OCI-LY7 (cell line): ENCODE results near the gene RASAL2. TPM values are rescaled to one million over a fixed set of nuclear protein-coding genes. Genes with fewer than 3 reads are reported as not detected.

Experiments used
- BruUV-seq: library from RNA; stranded (reverse); fragments of 400-500 nt; replicated peaks from 2 replicates; lab custom pipeline; 2021; lab: Mats Ljungman, UMichigan
- CTCF ChIA-PET: fragments of 300-600 bp; sonication (Branson Sonifier 250); formaldehyde crosslinking; loops from one replicate; lab custom pipeline; 2022; ENCODE audit warnings: antibody characterized with exemption; ENCODE audit not compliant: unreplicated experiment; lab: Charles Lee
- POLR2A ChIA-PET: fragments of 300-600 bp; sonication (Branson Sonifier 250); formaldehyde crosslinking; loops from one replicate; lab custom pipeline; 2022; ENCODE audit warnings: antibody characterized with exemption; lab: Charles Lee
- DNase-seq: peaks from one replicate; pipeline ENCODE4 v3.0.0-alpha.2; 2015; ENCODE audit warnings: low spot score
- H2AFZ ChIP-seq: fragments of 200-600 bp; sonication (generic), shearing (Covaris generic); 2 replicates; pipeline ENCODE4 v1.6.1; 2014; ENCODE audit warnings: mild to moderate bottlenecking, antibody characterized with exemption, low read length, moderate library complexity
- H3K27ac ChIP-seq: fragments of 200-600 bp; sonication (generic); 2 replicates; pipeline ENCODE4 v1.5.1; 2014; ENCODE audit warnings: mixed run types, low read depth, mild to moderate bottlenecking, moderate library complexity, low read length, inconsistent platforms; ENCODE audit not compliant: poor library complexity, severe bottlenecking
- H3K36me3 ChIP-seq: fragments of 200-600 bp; sonication (generic); 2 replicates; pipeline ENCODE4 v1.6.1; 2014; ENCODE audit warnings: mild to moderate bottlenecking, antibody characterized with exemption, low read length, moderate library complexity, mixed read lengths; ENCODE audit not compliant: insufficient read depth
- H3K4me1 ChIP-seq: fragments of 200-600 bp; sonication (generic); 2 replicates; pipeline ENCODE4 v1.5.1; 2014; ENCODE audit warnings: mild to moderate bottlenecking, low read length; ENCODE audit not compliant: insufficient read depth, poor library complexity, severe bottlenecking
- H3K4me2 ChIP-seq: fragments of 200-600 bp; sonication (generic); 2 replicates; pipeline ENCODE4 v1.6.1; 2014; ENCODE audit warnings: mild to moderate bottlenecking, low read length
- H3K4me3 ChIP-seq: fragments of 200-600 bp; sonication (generic); 2 replicates; pipeline ENCODE4 v1.5.1; 2014; ENCODE audit warnings: mild to moderate bottlenecking, low read depth, low read length; ENCODE audit not compliant: poor library complexity, severe bottlenecking
- H3K79me2 ChIP-seq: fragments of 200-600 bp; sonication (generic); 2 replicates; pipeline ENCODE4 v1.6.1; 2016; ENCODE audit warnings: low read depth, mild to moderate bottlenecking, low read length, moderate library complexity, mixed read lengths; ENCODE audit not compliant: insufficient read depth
- H3K9me2 ChIP-seq: fragments of 200-600 bp; sonication (generic); 2 replicates; pipeline ENCODE4 v1.6.1; 2016; ENCODE audit warnings: mild to moderate bottlenecking, low read length, mixed read lengths; ENCODE audit not compliant: insufficient read depth
- H3K9me3 ChIP-seq: fragments of 200-600 bp; sonication (generic); 2 replicates; pipeline ENCODE4 v1.6.1; 2014; ENCODE audit warnings: mild to moderate bottlenecking, mixed run types, low read length, mixed read lengths
- H4K20me1 ChIP-seq: fragments of 200-600 bp; sonication (generic); 2 replicates; pipeline ENCODE4 v1.6.1; 2014; ENCODE audit warnings: mild to moderate bottlenecking, antibody characterized with exemption, low read length, moderate library complexity, mixed read lengths; ENCODE audit not compliant: insufficient read depth
- EZH2phosphoT487 ChIP-seq: fragments of 200-600 bp; sonication (generic); IDR thresholded peaks from 2 replicates; pipeline ENCODE4 v1.6.1; 2018; ENCODE audit warnings: low read depth, borderline replicate concordance, mild to moderate bottlenecking, mixed run types, antibody characterized with exemption, low read length, moderate library complexity, mixed read lengths
- intact Hi-C: fragments of 100-400 bp; cut with micrococcal nuclease; formaldehyde crosslinking; loops from one replicate; pipeline ENCODE4 v1.10.0; 2022; ENCODE audit not compliant: unreplicated experiment
- total RNA-seq, 2 experiments: library from RNA; depleted of rRNA in 1 of 2; stranded (reverse); fragments of >200 nt in 1 of 2; shearing (Covaris generic) in 1 of 2; gene quantifications; 2 replicates each; pipeline ENCODE4 v1.2.3, GENCODE V29; 2014 to 2022
- TF ChIP-seq, protein P1 (sequence below): fragments of 200-600 bp; sonication (generic); conservative IDR thresholded peaks from 2 replicates; pipeline ENCODE4 v1.5.1; 2014; ENCODE audit warnings: mild to moderate bottlenecking, antibody characterized with exemption, low read length, moderate library complexity, mixed read lengths

The RASAL2 gene
- total RNA-seq, 2 experiments from 2014 or later = 0.09 to 0.27 TPM

DNA sequence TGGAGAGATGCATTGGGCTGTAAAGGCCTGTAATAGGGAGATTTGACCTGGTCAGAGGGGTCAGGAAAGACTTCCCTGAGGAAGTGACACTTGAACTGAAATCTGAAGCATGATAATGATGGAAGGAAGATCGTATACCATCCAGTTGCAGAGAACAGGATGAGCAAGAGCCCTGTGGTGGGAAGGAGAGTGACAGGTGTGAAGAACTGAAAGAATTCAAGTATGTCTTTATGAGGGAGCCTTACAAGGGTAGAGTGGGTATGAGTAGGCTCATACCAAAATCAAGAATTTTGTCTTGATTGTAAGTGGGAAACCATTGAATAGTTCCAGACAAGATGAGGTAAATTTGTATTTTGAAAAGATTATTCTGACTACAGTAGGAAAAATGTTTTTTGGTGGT, 129.4 kb downstream of the RASAL2 start:
- H3K79me2 ChIP-seq = no peaks in the 10 kb centered on the region
- H3K4me1 ChIP-seq = no peaks in the 10 kb centered on the region
- no peaks in the 10 kb centered on the region for H3K9me3 ChIP-seq
- no peaks in the 10 kb centered on the region for H3K9me2 ChIP-seq
- intact Hi-C loops = no loop called here
- no peak overlapping the region for H2AFZ ChIP-seq
- DNase-seq = no peak
- H3K4me3 ChIP-seq = no peak overlapping the region
- ChIA-PET CTCF (no interaction called here), POLR2A (no interaction called here)
- TF ChIP-seq EZH2phosphoT487 = no peak
- TF ChIP-seq, protein P1, sequence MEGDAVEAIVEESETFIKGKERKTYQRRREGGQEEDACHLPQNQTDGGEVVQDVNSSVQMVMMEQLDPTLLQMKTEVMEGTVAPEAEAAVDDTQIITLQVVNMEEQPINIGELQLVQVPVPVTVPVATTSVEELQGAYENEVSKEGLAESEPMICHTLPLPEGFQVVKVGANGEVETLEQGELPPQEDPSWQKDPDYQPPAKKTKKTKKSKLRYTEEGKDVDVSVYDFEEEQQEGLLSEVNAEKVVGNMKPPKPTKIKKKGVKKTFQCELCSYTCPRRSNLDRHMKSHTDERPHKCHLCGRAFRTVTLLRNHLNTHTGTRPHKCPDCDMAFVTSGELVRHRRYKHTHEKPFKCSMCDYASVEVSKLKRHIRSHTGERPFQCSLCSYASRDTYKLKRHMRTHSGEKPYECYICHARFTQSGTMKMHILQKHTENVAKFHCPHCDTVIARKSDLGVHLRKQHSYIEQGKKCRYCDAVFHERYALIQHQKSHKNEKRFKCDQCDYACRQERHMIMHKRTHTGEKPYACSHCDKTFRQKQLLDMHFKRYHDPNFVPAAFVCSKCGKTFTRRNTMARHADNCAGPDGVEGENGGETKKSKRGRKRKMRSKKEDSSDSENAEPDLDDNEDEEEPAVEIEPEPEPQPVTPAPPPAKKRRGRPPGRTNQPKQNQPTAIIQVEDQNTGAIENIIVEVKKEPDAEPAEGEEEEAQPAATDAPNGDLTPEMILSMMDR = no peak
- H3K27ac ChIP-seq = no peak overlapping the region
- no TSS peak for BruUV-seq
- no peaks in the 10 kb centered on the region for H3K36me3 ChIP-seq
- no peaks in the 10 kb centered on the region for H4K20me1 ChIP-seq
- H3K4me2 ChIP-seq = no peak overlapping the region

DNA sequence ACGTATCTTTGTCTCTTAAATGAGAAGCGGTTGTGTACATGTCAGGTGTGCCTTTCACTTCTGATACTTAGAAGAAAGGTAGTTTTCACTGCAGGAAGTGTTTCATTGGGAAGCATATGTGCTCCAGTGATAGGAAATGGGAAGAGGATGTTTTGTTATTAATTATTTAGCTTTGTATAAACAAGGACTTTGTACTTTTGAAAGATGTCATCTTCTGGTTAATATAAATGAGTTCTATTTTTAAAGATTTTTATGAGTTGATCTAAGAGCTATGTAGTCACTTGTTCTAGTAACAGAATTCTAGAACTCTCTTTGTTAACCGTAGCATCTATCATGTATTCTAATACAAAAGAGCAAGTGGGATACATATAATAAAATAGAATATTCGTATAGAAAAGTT, 130.5 kb downstream of the RASAL2 start:
- TF ChIP-seq EZH2phosphoT487 = no peak
- TF ChIP-seq, protein P1 = no peak
- Histone ChIP-seq H3K4me3 (no peak overlapping the region), H3K9me3 (no peaks in the 10 kb centered on the region), H3K36me3 (no peaks in the 10 kb centered on the region), H2AFZ (no peak overlapping the region), H4K20me1 (no peaks in the 10 kb centered on the region), H3K4me1 (no peaks in the 10 kb centered on the region), H3K4me2 (no peak overlapping the region), H3K79me2 (no peaks in the 10 kb centered on the region), H3K9me2 (no peaks in the 10 kb centered on the region), H3K27ac (no peak overlapping the region)
- intact Hi-C loops = no loop called here
- no TSS peak for BruUV-seq
- ChIA-PET CTCF (no interaction called here), POLR2A (interaction anchor here (0.8 kb wide), 1 partner anchor 13 kb away, joined by 3 read pairs; no protein-coding TSS in a partner anchor)
- DNase-seq = no peak

DNA sequence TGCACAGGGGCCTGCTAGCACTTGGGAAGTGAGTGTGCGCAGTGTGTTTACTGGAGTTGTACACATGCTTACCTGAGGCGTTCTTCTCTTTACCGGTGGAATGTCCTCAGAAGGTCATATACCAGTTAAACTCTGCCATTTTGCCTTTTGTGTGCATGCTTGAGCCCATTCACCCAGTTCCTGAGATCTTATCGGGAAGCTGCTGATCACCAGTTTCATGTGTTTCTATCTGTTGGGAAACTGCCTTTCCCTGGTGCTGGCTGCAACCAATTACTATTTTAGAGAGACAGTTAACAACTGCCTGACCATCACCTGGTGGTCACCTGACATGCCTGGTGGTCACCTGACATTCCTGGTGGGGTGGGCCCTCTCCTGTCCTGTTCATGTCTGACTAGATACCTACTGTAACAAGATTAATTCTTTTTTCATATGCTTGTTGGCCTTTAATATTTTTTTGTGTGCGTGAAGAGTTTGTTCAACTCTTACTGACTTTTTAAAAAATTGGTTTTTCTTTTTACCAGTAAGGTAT, 137.0 kb downstream of the RASAL2 start:
- CTCF ChIA-PET = no interaction called here
- Histone ChIP-seq H3K79me2 (no peaks in the 10 kb centered on the region), H3K9me2 (no peaks in the 10 kb centered on the region), H4K20me1 (no peaks in the 10 kb centered on the region), H2AFZ (no peak overlapping the region), H3K27ac (no peak overlapping the region), H3K4me2 (no peak overlapping the region), H3K36me3 (no peaks in the 10 kb centered on the region), H3K4me1 (no peaks in the 10 kb centered on the region), H3K9me3 (no peaks in the 10 kb centered on the region), H3K4me3 (no peak overlapping the region)
- intact Hi-C loops = no loop called here
- BruUV-seq = no TSS peak
- no peak for DNase-seq
- TF ChIP-seq EZH2phosphoT487 = no peak
- TF ChIP-seq, protein P1 = no peak
- POLR2A ChIA-PET = no interaction called here
